Activated T-helper 9 cell treated with anti-CD3 and anti-CD28 coated beads, Interleukin-2, amount 50 U/mL, for 16 hours (primary cell): ENCODE measurements around the gene OSBPL5.

Experiments
- DNase-seq: peaks from one replicate; pipeline ENCODE4 v3.0.0-alpha.2; 2020; ENCODE audit warnings: low read depth

The OSBPL5 gene

DNA sequence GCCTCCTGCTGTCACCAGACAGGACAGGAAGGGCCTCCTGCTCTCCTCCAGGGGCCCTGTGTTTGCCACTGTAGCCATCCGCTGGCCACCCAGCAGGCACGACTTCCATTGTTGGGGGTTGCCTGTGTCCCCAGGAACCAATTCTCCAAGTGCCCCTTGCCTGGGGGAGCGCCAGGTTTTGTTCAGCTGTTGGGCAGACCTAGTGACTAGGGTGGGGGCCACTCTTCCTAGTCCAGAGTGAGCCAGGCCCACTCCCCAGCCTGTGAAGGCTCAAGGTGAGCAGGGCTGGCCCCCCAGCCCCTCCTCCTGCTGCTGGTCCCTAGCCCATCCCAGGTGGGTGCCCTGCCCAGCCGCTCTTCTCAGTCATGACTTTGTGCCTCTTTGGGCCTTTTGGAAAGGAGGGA lies 30.9 kb downstream of the OSBPL5 start:
- no peak for DNase-seq

DNA sequence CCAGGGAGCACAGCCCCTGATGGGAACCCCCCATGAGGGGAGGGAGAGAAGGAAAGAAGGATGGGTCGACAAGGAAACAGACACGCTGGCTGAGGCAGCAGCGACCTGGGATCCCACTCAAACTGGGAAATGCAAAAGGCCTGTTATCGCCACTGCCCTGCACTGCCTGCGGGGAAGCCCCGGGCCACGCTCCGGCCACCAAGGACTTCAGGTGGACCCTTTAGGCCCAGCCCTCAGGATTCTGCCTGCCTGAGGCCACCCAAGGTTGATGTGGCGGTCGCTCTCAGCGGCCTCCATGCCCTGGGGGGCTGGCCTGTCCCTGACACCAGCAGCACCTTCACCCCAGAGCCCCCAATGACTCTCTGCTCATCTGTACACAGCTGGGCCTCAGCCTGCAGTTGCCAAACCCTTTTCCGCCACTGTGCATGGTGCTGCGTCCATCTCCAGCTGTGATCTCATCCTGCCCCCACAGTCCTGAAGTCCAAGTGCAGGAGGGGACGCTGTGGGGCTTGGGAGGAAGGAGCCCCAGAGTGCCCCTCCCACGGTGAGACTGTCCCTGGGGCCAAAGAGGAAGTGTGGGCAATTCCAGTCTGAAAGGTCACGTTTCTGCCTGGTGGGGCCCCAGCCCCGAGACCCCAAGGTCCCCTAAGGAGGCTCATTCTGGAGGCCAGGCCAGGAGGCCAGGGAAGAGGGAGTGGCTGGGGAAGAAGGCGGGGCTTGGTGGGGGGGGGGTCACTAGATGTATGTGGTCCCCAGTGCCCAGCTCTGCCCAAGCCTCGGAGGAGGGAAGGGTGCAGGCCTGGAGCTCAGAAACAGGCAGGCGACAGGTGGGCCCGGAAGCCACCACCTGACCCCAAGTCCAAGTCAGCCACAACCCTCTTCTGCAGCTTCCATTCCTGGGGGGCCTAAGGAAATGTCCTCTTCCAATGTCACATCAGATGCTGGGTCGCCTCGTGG lies 31.6 kb downstream of the OSBPL5 start:
- no peak for DNase-seq

DNA sequence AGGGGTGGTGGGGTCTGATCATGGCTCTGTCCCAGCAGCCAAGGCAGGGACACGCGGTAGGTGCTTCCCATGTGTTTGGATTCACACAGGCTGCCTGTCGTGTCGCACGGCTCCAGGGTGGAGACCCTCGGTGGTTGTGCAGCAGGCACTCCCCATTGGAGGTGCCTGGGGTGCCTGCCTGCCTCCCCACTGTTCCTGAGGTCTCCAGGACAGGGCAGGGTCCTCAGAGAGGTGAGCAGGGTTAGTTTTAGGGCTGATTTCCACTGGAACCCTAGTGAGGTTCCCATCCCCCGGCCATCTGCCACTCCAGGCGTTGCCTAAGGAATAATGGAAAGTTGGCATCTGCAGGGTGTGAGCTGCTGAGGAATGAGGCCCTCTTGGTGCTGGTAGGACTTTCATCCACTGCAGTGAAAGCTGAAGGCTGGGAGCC lies 32.3 kb downstream of the OSBPL5 start:
- DNase-seq: no peak

DNA sequence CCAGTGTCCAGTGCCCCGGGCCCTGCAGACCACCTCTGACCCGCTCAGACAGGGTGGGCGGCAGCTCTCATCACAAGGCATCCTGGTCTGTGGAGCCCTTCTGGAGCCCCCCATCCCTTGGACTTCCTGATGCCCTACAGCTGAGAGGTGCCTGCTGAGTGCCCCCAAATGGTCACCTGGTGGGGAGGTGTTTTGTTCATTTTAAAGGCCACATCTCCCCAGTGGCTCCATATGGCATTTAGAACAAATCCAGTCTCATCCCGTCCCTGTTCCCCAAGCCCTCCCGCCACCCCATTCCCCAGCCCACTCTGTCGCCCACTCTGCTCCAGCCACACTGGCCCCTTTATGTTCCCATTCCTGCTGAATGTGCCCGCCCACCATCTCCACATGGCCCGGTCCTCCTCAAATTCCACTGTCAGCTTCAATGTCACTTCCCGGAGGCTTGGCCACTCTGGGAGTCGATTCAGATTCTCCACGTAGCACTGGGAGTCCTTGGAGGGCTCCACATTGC lies 32.8 kb downstream of the OSBPL5 start:
- no peak for DNase-seq

DNA sequence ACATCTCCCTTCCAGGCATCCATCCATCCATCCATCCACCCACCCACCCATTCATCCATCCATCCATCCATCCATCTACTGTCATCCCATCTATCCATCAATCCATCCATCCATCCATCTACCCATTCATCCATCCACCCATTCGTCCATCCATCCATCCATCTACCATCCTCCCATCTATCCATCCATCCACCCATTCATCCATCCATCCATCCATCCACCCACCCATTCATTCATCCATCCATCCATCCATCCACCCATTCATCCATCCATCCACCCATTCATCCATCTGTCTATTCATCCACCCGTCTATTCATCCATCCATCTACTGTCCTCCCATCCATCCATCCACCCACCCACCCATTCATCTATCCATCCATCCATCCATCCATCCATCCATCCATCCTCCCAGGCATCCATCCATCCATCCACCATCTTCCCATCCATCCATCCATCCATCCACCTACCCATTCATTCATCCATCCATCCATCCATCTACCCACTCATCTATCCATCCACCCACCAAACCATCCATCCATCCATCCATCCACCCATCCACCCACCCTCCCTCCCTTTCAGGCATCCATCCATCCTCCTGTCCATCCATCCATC lies 33.7 kb downstream of the OSBPL5 start:
- no peak for DNase-seq

DNA sequence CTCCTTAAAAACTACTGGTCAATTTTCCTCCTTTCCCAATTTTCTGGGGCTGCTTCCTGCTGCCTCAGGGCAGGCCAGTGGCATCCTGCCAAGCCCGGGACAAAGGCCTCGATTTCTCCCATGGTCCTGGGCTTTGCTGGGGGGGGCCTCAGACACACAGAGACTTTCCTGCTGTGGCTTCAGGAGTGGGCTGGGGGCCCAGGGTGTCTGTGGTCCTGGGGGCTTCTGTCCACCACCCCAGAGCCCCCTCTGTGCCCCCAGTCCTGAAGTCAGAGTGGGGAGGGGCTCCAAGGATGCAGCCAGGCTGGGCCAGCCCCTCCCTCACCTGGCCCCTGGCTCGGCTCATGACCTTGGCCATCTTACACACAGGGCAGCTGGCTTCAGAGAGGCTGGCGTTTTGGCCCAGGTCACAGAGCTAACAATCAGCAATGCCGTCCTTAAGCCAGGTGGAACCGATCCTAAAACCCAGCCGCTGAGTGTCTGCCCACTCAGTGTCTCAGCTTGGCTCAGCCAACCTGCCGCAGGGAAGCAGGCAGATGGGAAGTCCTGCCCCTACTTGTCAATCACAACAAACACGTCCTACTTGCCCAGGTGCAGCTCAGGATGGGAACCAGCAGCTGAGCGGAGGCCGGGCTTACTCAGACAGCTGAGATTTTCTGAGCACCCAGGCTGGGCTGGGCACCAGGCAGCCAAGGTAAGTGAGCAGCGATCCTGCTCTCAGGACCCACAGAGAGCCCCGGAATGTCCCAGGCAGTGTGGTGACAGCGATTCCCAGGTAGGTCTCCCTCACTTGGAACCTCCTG lies 34.6 kb downstream of the OSBPL5 start:
- no peak for DNase-seq

DNA sequence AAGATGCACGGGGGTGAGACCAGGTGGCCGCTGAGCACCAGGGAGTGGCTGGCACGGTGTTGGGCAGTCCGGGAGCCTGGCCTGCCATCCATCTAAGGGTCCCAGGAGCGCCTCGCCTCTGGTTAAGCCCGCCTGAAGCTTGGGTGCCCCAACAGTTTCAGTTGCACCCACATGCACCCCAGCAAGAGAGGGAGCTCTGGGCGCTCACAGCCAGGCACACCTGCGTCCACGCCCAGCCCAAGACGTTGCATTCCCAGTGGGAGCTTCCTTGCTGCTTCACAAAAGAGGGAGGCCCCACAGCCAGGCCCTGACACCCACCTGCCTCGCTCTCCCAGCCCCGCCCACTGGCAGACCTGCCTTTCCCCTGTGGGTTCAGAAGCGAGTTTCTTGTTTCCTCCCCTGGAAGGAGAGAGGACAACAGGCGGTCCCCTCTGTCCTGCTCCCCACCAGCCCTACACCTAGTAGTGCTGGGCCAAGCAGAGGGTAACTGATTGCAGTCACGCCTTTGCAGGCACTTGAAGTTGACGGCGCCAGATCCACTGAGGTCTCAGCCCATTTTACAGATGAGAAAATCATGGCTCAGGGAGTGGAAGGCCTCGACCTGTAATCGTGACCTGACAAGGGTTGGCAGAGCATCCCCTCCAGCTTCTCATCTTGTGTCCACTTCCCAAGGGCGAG lies 35.4 kb downstream of the OSBPL5 start:
- no peak for DNase-seq

DNA sequence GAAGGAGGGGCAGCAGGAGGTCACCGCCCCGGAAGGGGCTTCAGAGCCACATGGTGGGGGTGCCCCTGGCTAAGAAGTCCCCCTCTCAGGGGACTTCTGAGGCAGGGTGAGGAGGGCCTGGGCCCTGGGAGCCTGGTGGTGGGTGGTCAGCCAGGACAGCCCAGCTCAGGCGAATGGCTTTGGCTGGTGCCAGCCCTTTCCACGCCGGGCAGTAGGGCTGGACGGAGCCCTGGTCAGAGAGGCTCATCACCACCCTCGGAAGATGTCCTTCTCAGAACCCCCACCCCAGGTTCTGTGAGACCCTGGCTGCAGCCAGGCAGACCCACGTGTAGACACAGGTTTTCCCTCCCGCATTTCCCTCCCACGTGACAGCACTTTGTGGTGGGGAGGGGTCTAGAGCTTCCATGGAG lies 35.9 kb downstream of the OSBPL5 start:
- DNase-seq: no peak

DNA sequence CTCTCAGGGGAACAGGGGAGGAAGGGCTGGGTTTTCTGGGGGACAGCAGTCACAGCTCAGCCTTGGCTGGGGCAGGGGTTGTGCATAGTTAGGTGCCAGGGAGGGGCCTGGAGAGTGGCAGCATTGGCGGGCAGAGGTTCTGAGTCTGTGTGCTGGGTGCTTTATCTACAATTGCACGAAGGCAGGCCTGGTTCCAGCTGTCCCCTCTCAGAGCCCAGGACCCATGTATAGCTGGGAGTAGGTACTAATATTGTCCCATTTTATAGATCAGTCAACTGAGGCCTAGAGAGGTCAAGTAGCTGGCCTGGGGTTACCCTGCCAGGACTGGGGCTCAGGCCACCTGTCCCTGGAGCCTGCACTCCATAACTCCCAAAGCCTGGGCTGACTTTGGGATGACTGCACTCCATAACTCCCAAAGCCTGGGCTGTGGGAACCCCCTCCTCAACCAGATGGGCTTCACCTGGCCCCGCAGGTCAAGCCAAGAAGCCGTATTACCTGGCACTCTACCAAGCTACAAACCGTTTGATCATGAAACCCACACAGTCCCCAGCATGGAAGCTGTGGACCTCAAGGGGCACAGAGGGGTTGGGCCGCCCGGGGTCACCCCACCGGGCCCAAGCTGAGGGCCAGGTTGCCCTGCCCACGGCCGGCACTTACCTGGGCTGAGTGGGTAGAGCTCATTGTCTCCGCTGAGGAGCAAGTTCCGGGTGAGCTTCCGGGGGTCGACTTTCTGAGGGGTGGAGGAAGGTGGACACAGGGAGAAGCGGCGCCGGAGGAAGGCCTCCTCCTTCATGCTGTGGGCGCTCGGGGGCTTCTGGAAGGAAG lies 36.5 kb downstream of the OSBPL5 start:
- DNase-seq: no peak

DNA sequence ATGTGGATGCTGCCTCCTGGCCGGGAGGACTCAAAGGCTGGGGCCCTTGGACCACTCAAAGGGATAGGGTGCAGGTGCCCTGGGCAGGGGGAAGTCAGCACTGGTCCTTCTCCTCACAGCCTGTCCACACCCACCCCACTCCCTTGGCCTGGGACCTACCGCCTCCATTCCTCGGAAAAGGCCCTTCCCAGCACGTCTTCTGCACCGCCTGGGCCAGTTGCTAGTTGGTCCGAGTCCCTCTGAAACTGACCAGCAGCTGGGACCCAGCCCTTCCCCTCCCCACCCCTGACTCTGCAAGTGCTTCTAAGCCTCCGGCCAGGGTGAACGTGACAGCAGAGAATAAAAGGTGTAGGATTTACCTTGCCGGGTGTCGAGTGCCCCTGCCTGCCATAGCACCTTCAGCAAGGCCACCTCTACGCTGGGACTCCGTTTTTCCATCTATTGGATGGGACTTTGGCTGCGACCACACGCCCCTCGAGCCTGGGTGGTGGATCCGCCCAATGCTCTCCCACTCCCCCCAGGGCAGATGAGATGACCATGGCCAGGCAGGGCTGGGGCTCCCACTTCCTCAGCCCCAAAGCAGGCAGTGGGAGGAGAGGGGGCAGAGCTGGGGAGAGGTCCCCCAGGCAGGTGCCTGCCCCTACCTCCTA lies 37.3 kb downstream of the OSBPL5 start:
- DNase-seq: no peak

DNA sequence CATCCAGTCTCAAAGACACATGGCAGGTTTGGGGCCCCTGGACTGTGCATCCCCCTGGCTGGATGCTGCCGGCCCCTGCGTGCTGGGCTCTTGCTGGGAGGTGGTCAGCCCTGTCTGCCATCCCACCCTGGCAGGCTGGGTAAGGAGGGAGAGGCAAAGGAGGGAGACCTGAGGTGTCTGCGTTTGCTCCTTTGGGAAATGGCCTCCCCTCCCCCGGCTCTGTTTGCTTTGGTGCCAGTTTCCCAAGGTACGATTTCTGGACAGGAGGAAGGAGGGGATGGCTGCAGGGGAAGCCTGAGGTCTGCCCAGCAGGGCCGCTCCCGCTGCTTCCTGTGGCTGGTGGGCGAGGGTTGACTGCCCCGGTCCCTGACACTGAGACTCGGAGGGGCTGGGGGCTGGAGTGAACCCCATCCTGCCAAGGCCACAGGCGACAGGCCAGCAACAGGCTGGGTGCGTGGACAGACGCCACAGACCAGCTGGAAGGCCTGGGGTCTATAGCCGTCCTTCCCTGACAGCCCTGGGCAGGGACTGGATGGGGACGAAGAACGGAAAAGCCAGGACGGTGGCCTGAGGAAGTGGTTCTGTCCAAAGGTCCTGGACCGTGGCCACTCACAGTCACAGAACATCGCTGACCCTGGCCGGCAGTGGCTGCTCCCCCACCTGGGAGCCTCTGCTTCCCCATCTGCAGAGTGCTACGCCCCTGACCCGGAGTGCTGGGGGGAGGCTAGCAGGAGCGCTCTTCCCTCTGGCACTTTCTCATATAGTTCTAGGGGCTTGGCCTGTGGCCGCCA lies 38.0 kb downstream of the OSBPL5 start:
- no peak for DNase-seq

DNA sequence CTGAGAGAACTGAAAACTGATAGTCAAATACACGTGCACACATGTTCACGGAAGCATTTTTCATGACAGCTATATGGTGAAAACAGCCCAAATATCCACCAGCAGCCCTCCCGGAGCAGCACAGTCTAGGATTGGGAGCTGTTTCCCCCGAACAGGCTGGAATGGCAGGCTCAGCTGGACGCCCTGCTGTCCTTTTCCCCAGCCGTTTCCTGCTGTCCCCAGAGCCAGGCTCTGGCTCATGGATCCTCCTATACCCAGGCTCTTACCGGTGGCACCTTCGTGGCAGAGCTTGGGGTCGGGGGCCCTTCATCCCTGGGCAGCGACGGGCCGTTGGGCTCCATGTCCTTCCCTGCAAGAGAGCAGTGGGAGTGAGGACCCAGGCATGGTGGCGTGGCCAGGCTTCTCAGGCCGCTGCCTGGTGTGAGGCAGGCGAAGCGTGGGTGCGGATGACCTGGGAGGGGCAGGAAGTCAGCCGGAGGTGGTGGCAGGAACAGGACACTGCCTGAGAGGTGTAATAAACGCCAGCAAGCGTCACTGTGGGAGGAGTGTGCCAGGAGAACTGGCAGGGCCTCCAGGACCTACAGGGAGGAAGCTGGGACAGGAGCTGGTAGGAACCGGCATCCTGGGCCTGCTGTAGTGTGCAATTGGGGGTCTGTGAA lies 38.8 kb downstream of the OSBPL5 start:
- no peak for DNase-seq

DNA sequence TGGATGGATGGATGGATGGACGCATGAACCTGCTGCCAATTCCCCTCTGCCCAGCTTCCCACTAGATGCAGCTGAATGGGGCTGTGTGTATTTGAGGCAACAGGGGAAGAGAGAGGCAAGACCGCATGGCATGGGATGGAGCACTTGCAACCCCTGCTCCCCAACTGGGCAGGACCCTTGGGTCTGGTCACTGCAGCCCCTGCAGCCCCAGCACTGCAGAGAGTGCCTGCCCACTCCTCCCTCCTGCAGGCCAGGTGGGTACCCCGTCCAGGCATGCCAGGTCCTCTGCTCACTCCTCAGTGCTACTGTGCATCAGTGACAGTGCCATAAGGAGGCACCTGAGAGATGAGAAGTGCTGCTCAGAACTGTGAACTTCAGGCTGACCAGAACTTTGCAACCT lies 40.3 kb downstream of the OSBPL5 start:
- no peak for DNase-seq

DNA sequence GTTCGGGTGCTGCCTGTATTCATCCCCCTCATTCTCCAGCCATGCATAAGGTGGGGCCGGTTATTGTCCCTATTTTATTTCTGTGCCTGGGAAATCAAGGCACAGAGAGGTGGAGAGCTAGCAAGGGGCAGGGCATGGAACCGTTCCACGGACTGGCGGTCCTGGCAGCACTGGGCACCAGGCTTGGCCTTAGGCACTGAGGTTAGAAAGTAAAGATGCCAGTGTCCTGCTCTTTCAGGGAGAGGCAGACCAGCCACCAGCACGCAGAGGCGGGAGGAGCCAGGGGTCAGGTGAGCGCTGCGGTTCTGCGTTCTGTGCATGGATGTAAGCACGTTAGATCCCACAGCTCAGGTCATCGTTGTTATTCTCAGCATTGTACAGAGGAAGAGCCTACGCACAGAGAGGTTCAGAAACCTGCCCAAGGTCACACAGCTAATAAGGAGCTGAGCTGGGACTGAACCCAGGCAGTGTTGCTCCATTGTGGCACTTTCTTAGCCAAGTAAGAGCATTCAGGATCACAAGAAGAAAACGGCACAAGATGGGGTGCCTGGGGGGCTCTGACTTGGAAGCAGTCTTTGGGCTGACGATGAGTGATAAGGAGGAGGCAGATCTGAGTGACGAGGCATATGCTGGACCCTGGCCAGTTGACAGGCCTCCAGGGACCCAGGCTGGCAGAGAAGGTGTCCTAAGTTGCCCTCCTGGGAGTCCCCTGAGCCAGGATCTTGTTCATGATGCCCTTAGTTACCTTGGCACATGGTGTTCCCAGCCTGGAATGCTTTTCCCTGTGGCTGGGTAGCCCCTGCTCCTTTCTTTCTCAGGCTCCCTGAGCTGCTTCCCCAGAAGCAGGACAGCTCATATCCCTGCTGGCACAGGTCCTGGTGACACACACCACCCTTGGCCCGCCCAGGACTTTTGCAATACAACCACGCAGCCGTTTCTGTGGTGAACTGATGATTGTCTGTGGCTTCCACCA lies 41.1 kb downstream of the OSBPL5 start:
- DNase-seq: no peak

DNA sequence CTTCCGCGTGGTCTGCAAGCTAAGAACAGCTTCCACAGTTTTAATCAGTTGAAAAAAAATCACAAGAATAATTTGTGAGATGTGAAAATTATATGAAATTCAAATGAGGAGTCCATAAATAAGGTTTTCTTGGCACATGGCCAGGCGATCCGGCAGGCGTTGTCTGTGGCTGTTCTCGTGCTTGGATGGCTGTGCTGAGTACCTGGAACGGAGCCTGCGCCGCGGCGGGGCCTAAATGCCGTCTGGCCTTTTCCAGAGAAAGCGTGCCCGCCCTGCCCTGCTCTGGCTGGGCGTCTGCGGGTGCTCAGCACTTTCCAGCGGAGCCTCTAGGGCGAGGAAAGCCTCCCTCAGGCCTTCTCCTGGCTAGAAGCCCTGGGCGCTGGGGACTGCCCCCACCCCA lies 41.8 kb downstream of the OSBPL5 start:
- no peak for DNase-seq

DNA sequence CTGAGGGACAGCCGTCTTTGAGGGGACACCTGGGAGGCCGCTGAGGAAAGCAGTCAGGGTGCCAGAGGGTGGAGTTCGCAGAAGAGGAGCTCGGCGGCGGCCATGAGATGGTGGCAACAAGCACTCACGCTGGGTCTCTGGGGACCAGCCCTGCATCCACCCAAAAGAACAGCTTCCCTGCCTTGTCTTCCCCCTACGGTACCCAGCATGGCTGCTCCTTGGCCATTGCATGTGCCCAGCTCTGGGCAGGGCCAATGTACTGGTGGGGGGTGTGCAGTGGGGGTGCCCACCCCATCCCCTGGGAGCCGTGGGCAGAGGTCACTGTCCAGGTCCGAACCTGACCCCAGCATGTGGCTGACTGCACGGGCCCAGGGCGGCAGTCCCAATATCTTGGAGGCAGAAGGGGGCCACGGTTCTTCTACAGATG lies 42.3 kb downstream of the OSBPL5 start:
- no peak for DNase-seq

DNA sequence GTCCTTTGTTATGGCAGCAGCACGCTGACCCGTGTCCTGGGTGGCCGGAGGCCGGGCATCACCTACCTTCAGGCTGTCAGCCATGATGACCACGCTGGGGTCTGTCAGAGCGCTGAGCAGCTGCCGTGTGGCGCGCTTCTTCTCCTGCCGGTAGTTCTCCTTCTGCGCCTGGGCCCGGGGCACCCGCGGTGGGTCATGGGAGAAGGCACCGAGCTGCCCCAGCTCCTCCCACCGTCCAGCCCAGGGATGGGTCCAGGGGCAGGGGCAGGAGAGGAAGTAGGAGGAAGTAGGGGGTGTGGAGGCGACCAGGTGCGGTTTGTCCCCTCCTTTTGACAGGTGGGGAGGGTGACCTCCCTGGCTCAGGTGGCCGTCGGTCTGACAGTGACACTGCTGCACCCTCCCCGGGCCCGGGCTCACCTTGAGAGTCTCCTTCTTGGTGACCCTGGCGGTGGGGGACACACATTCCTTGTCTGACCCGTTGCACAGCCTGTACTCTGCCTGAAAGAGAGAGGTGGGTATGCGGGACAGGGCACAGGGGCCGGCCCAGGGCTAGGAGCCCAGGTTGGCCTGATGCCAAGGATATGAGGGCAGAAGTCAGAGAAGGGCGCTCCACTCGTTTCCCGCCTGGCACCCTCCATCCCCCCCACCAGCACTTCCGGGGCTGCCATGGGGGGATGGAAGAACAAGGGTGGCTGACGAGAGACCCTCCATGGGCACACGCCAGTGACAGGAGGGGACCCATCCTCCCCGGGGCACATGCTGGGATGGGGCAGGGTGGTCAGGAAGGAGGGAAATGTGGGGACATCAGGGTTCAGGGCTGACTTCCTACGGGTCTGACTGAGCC lies 43.0 kb downstream of the OSBPL5 start:
- DNase-seq: no peak
